Skeletal muscle tissue (tissue), 2 donors: ENCODE measurements around the gene CEP290. TPM values are rescaled to one million over a fixed set of nuclear protein-coding genes. Genes with fewer than 3 reads are reported as not detected.

Source experiments
- small RNA-seq: library from RNA; depleted of rRNA; stranded (forward); fragments of <200 nt; gene quantifications from one replicate; pipeline ENCODE3, GENCODE V24; 2014
- total RNA-seq: library from RNA; depleted of rRNA; stranded (reverse); fragments of >200 nt; gene quantifications from one replicate; pipeline ENCODE4 v1.2.3, GENCODE V29; 2014

Gene CEP290
- total RNA-seq, 1 donor from 2014 or later: 12.0 TPM

Small RNA genes lying within 50 kb of the gene (small RNA-seq; reads per million reads assigned to genes)
- gene RNA5SP364: not detected

Other genes with a start within 250 kb of the CEP290 start
- gene C12orf50, start 112.7 kb downstream of the CEP290 start, total RNA-seq: not detected
- gene TMTC3, start 219 bp upstream of the CEP290 start, total RNA-seq: 13.6 TPM